Omental fat pad (tissue), 4 donors: ENCODE data around the gene ZNF407. TPM values are rescaled to one million over a fixed set of nuclear protein-coding genes. Genes with fewer than 3 reads are reported as not detected.

Source experiments
- ATAC-seq: fragments of 150-250 bp; one replicate; pipeline ENCODE4 v1.9.1; 2016; ENCODE audit warnings: mild to moderate bottlenecking, moderate library complexity; ENCODE audit not compliant: low FRiP score
- DNase-seq: peaks from one replicate; pipeline ENCODE4 v3.0.0-alpha.2; 2019; ENCODE audit warnings: low spot score
- total RNA-seq, 4 donors: library from RNA; depleted of rRNA; stranded (reverse); fragments of >200 nt; gene quantifications; one replicate each; pipeline ENCODE4 v1.1.0, GENCODE V29; 2016
- TF ChIP-seq, protein P1 (sequence below), 3 donors: fragments of 450-650 bp; IDR thresholded peaks; one replicate each; pipeline ENCODE4 v1.5.1; 2016 to 2017; ENCODE audit warnings: antibody characterized with exemption in 3 of 3, mild to moderate bottlenecking in 3 of 3, moderate library complexity in 2 of 3

Gene ZNF407
- total RNA-seq, 4 donors from 2014 or later, result 13.4 to 26.7 (median 19.7) TPM

DNA sequence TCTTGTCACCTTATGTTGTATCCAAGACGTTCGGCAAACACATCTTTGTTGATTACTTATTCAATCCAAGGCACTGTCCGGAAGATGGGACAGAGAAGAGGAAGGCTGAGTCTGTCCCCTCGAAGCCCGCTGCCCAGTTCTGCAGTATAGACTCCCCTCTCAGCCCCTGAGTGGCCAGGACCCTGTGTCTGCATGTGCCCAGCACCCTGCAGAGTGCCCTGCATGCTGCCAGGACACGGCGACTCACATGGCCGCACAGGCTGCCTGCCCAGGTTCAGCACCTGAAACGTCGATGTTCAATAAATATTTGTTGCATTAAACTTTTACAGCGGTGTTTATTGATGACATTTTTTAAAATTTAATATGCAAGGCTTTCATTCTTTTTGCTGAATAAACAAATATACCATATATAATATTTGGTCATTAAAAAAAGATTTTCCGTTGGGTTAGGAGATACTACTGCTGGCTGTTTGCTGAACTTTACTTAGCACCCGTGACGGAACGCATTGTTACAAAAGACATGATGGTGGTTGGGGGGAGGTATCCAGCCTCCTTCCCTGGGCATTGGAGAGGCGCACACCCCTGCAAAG lies 464.7 kb downstream of the ZNF407 start:
- no peak for DNase-seq
- TF ChIP-seq, protein P1, sequence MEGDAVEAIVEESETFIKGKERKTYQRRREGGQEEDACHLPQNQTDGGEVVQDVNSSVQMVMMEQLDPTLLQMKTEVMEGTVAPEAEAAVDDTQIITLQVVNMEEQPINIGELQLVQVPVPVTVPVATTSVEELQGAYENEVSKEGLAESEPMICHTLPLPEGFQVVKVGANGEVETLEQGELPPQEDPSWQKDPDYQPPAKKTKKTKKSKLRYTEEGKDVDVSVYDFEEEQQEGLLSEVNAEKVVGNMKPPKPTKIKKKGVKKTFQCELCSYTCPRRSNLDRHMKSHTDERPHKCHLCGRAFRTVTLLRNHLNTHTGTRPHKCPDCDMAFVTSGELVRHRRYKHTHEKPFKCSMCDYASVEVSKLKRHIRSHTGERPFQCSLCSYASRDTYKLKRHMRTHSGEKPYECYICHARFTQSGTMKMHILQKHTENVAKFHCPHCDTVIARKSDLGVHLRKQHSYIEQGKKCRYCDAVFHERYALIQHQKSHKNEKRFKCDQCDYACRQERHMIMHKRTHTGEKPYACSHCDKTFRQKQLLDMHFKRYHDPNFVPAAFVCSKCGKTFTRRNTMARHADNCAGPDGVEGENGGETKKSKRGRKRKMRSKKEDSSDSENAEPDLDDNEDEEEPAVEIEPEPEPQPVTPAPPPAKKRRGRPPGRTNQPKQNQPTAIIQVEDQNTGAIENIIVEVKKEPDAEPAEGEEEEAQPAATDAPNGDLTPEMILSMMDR (IDR thresholded peaks at IDR 0.05), result no peak
- no peak for ATAC-seq

DNA sequence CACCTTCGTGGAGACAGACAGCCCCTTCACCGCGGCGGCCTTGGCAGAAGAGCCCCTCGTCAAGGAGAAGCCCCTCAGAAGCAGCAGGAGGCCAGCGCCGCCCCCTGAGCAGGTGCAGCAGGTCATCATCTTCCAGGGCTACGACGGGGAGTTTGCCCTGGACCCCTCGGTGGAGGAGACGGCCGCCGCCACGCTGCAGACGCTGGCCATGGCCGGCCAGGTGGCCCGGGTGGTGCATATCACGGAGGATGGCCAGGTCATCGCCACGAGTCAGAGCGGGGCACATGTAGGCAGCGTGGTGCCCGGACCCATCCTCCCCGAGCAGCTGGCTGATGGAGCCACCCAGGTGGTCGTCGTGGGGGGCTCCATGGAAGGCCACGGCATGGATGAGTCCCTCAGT lies 465.5 kb downstream of the ZNF407 start:
- TF ChIP-seq, protein P1 (IDR thresholded peaks at IDR 0.05), result no peak
- ATAC-seq (no peak), DNase-seq (no peak)

DNA sequence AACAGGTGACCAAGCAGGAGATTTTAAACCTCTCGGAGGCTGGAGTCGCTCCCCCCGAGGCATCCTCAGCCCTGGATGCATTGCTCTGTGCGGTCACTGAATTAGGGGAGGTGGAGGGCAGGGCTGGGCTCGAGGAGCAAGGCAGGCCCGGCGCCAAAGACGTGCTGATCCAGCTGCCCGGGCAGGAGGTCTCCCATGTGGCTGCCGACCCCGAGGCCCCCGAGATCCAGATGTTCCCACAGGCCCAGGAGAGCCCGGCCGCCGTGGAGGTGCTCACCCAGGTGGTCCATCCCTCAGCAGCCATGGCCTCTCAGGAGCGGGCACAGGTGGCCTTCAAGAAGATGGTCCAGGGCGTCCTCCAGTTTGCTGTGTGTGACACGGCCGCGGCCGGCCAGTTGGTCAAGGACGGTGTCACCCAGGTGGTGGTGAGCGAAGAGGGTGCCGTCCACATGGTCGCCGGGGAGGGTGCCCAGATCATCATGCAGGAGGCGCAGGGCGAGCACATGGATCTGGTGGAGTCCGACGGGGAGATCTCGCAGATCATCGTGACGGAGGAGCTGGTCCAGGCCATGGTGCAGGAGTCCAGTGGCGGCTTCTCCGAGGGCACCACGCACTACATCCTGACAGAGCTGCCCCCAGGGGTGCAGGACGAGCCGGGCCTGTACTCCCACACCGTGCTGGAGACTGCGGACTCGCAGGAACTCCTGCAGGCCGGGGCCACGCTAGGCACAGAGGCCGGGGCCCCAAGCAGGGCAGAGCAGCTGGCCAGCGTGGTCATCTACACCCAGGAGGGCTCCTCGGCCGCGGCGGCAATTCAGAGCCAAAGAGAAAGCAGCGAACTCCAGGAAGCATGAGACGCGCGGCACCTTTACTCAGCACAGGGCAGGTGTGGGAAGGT lies 466.2 kb downstream of the ZNF407 start:
- no peak for ATAC-seq
- no peak for DNase-seq
- TF ChIP-seq, protein P1 (IDR thresholded peaks at IDR 0.05), result no peak

DNA sequence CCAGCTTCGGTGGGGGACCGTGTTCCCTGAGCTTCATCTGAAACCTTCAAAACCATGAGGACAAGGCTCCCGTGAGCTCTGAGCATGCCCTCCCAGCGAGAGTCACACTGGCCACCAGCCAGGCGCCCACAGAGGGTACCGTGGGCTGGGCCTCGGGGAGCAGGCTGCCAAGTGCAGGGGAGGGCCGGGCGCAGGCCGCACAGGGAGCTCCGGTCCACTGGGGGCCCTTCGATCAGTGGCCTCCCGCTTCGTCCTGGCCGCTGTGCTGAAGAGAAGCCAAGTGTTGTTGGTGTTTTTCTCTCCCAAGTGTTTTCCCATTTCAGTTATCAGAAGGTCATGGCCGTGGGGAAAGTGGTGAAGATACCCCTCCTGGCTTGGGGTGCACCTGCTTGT lies 466.8 kb downstream of the ZNF407 start:
- no peak for DNase-seq
- TF ChIP-seq, protein P1 (IDR thresholded peaks at IDR 0.05), result no peak
- ATAC-seq, result no peak

DNA sequence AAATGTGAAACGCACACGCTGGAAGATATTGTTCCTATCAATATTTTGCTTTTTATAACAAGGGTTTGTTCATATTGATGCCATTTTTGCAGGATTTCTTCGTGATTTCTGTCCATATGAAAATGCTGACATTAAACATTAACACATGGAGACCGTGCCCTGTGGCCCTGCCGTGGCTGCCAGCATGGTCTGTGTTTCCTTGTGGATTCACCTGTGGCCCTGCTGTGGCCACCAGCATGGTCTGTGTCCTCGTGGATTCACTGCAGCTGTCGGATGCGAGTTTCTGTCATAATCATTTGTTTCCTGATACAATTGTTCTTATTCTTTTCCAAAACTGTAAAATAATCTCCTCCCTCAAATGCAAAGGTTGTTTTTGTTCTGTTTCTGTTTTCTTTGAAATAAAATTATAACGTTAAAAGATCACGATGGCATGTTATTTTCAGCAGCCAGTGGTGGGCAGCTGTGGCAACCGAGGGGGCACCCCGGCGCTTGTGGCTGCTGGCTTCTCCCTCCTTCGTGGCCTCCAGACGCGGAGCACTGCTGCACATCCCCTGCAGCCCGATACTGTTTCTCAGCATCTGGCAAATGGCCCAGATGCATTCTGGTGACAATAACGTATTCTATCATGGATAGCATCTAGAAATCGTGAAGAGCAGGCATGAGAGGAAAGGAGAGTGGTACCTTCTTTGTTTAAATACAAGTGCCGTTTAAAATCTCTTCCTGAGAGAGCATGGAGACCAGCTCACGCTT lies 467.8 kb downstream of the ZNF407 start:
- DNase-seq (no peak), ATAC-seq (no peak)
- TF ChIP-seq, protein P1 (IDR thresholded peaks at IDR 0.05), result no peak

DNA sequence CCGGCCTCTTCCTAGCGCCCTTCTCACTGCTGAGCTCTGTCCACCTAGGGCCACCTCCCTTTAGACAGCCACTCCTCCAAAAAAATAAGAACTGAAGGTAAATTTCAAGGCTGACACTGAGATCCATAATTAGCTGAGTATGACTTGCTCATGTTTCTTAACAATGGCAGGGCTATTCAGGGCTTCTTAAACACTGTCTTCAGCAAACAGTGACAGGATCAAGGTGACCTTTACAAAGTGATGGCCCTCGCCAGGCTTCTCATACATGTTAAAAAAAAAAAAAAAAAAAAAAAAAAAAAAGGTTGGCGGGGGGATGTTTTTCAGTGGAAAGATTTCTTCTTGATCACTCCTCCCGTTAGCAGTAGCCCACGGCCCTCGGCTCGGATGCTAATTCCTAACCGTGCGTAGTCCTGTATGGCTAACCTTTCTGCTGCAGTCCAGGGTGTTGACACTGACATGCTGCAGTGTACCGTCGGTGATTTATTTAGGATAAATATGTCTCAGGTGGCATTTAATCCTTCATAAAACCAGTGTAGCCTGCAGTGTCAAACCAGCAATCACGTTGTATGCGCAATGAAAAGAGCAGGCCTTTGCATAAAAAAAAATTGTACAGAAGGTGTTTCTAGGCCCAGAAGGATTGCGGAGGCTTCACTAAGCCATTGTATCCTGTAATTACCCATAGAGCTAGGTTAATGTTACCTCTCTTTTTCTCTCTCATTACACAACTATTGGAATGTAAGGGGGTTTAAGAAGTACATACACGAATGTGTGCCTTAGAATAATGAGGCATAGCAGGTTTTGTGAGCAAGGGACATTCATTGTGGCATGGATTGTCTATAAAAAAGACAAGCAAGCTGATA lies 468.6 kb downstream of the ZNF407 start:
- DNase-seq (no peak), ATAC-seq (no peak)
- TF ChIP-seq, protein P1 (IDR thresholded peaks at IDR 0.05), result no peak
